B cell (primary cell): ENCODE results near the gene CDK5RAP3. TPM values are rescaled to one million over a fixed set of nuclear protein-coding genes. Genes with fewer than 3 reads are reported as not detected.

Experiments used
- ATAC-seq: fragments of 200-7000 bp; cut with Tn5 transposase; one replicate; pipeline ENCODE4 v1.10.0; 2021; ENCODE audit warnings: low read depth, mild to moderate bottlenecking, moderate number of reproducible peaks, moderate library complexity
- CTCF ChIA-PET: fragments of 350-600 bp; sonication (Branson Sonifier 250); formaldehyde crosslinking; loops from one replicate; lab custom pipeline; 2021; ENCODE audit warnings: antibody characterized with exemption, inconsistent platforms; lab: Charles Lee
- POLR2A ChIA-PET: fragments of 350-600 bp; sonication (Branson Sonifier 250); formaldehyde crosslinking; loops from one replicate; lab custom pipeline; 2021; ENCODE audit warnings: antibody characterized with exemption; lab: Charles Lee
- DNase-seq: peaks from one replicate; pipeline ENCODE4 v3.0.0; 2013
- H2AFZ ChIP-seq: 2 replicates; pipeline ENCODE4 v1.6.1; 2012; ENCODE audit warnings: mild to moderate bottlenecking, low read depth, low read length; ENCODE audit not compliant: insufficient read depth, poor library complexity, severe bottlenecking
- H3K27ac ChIP-seq, 2 donors: 1 replicate in 1 of 2; 2 replicates in 1 of 2; pipeline ENCODE4 v1.5.1; 2012 to 2013; ENCODE audit warnings: low read length in 2 of 2, mild to moderate bottlenecking in 2 of 2, moderate library complexity in 1 of 2
- H3K27me3 ChIP-seq, 4 experiments: fragments of 200-600 bp in 1 of 4; sonication (generic) in 1 of 4; replicated peaks in 1 of 4; 1 replicate in 2 of 4; 2 replicates in 2 of 4; pipeline versions ENCODE4 v1.6.1 to v1.7.0; 2013 to 2016; ENCODE audit warnings: low read length in 3 of 4, mild to moderate bottlenecking in 2 of 4, mixed read lengths in 1 of 4, moderate library complexity in 1 of 4; ENCODE audit not compliant: insufficient read depth in 4 of 4, control insufficient read depth in 3 of 4; ENCODE audit errors: control extremely low read depth in 1 of 4
- H3K36me3 ChIP-seq, 2 experiments: replicated peaks in 1 of 2; 1 replicate in 1 of 2; 2 replicates in 1 of 2; pipeline versions ENCODE4 v1.6.1 to v1.7.1; 2013; ENCODE audit warnings: low read length in 1 of 2; ENCODE audit not compliant: insufficient read depth in 2 of 2, control insufficient read depth in 1 of 2; ENCODE audit errors: control extremely low read depth in 1 of 2, extremely low read depth in 1 of 2
- H3K4me1 ChIP-seq, 2 donors: fragments of 200-600 bp in 1 of 2; sonication (generic) in 1 of 2; 1 replicate in 1 of 2; 2 replicates in 1 of 2; pipeline versions ENCODE4 v1.5.1 to v1.6.1; 2013 to 2017; ENCODE audit warnings: low read length in 2 of 2; ENCODE audit not compliant: control insufficient read depth in 2 of 2, insufficient read depth in 2 of 2
- H3K4me2 ChIP-seq: replicated peaks from 2 replicates; pipeline ENCODE3; 2012; ENCODE audit warnings: mild to moderate bottlenecking, low read depth, low read length; ENCODE audit not compliant: poor library complexity, severe bottlenecking
- H3K4me3 ChIP-seq, 5 experiments: fragments of 200-600 bp in 1 of 5; sonication (generic) in 1 of 5; 1 replicate in 3 of 5; 2 replicates in 2 of 5; pipeline versions ENCODE4 v1.5.1 to v1.7.0; 2011 to 2016; ENCODE audit warnings: low read length in 4 of 5, mild to moderate bottlenecking in 4 of 5, low read depth in 2 of 5, control low read depth in 1 of 5, moderate library complexity in 1 of 5; ENCODE audit not compliant: insufficient read depth in 1 of 5; ENCODE audit errors: control extremely low read depth in 1 of 5, extremely low read depth in 1 of 5
- H3K79me2 ChIP-seq: fragments of 200-600 bp; sonication (generic); one replicate; pipeline ENCODE4 v1.6.0; 2016; ENCODE audit warnings: low read length; ENCODE audit not compliant: control insufficient read depth, insufficient read depth
- H3K9ac ChIP-seq: fragments of 200-600 bp; sonication (generic); 2 replicates; pipeline ENCODE4 v1.6.1; 2017; ENCODE audit warnings: mild to moderate bottlenecking, low read length, moderate library complexity
- H3K9me3 ChIP-seq, 3 donors: one replicate each; pipeline versions ENCODE4 v1.6.1 to v1.7.1; 2013; ENCODE audit warnings: low read length in 2 of 3; ENCODE audit not compliant: control insufficient read depth in 2 of 3, insufficient read depth in 1 of 3; ENCODE audit errors: control extremely low read depth in 1 of 3
- H4K20me1 ChIP-seq: 2 replicates; pipeline ENCODE4 v1.6.0; 2012; ENCODE audit warnings: mild to moderate bottlenecking, low read length; ENCODE audit not compliant: insufficient read depth, control insufficient read depth, poor library complexity, severe bottlenecking
- H3K27ac Mint-ChIP-seq: one replicate; pipeline ENCODE4 v1.8.0; 2021; ENCODE audit warnings: mixed read lengths
- H3K27me3 Mint-ChIP-seq: one replicate; pipeline ENCODE4 v1.8.0; 2021; ENCODE audit warnings: mixed read lengths
- H3K4me1 Mint-ChIP-seq: one replicate; pipeline ENCODE4 v1.8.0; 2021; ENCODE audit warnings: mixed read lengths
- H3K4me3 Mint-ChIP-seq: one replicate; pipeline ENCODE4 v1.8.0; 2021; ENCODE audit warnings: mixed read lengths
- H3K9me3 Mint-ChIP-seq: one replicate; pipeline ENCODE4 v1.8.0; 2022; ENCODE audit warnings: mixed read lengths; ENCODE audit not compliant: insufficient read depth
- EZH2 ChIP-seq: IDR thresholded peaks from 2 replicates; pipeline ENCODE4 v1.6.1; 2012; ENCODE audit warnings: borderline replicate concordance, low read depth, mild to moderate bottlenecking, moderate library complexity, low read length; ENCODE audit not compliant: insufficient read depth, poor library complexity, severe bottlenecking
- WGBS: methylation state at CpG from one replicate; pipeline ENCODE4 v1.1.5; 2013; ENCODE audit warnings: missing lambda C conversion rate; ENCODE audit not compliant: insufficient coverage; 5-methylcytosine and 5-hydroxymethylcytosine counted together
- intact Hi-C: fragments of 100-400 bp; cut with micrococcal nuclease; formaldehyde crosslinking; loops from one replicate; pipeline ENCODE4 v1.10.0; 2022
- polyA plus RNA-seq: library from polyadenylated mRNA; depleted of rRNA; stranded (reverse); fragments of >200 nt; gene quantifications from 2 replicates; pipeline ENCODE4 v1.2.3, GENCODE V29; 2012
- total RNA-seq, 2 donors: library from RNA; stranded (reverse); fragments of 120-200 nt in 1 of 2; gene quantifications; 1 replicate in 1 of 2; 2 replicates in 1 of 2; pipeline versions ENCODE4 v1.2.3 to v1.2.4, GENCODE V29; 2013 to 2022
- TF ChIP-seq, protein P1 (sequence below): fragments of 200-600 bp; IDR thresholded peaks from one replicate; pipeline ENCODE4 v1.8.0; 2022; ENCODE audit warnings: antibody characterized with exemption, mild to moderate bottlenecking

The CDK5RAP3 gene
- total and polyA plus RNA-seq, 2 donors (not counting 1 experiment from before 2014, with no cell fraction given) = 417 to 728 TPM

DNA sequence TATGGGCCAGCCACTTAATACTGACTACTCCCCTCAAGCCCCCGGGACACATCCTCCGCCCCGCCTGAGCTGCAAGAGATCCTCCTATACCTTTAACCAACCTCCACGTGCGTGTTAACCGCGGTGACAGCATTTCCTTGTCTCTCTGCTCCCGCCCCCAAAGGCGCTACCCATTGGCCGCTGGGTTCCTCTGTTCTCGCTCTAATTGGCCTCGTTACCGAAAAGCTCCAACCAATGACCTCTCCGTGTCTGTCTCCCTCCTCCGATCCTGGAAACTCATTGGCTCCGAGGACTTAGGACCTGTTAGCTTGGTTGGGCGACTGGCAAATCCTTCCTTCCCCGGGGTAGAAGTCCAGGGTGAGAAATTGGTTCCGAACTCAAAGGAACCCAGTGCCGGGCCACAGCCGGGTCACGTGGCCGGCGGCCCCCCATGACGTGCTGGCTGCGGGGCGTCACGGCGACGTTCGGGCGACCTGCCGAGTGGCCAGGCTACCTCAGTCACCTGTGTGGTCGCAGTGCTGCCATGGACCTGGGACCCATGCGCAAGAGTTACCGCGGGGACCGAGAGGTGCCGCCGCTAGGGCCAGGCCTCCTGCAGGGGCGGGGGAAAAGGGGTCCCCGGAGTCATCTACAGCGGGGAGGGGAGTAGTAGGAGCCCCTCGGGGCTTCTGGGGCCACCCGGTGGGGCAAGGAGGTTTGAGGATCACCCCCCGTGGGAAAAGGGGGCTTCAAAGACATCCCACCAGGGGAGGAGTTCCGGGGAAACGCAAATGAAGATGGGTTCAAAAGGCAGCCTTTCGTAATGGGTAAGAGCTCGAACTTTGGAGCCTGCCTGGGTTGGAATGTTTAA lies 29.4 kb upstream of the CDK5RAP3 start, which contains the start of gene PNPO:
TSS of gene PNPO (plus strand) at position 326 of the 850 bp plus-strand sequence. CDS start at position 431, 105 bp downstream.
- Mint-ChIP-seq H3K4me3 (peak within 1 kb of the TSS; percentile 88), H3K4me1 (peaks cover 31% of the 10 kb centered on the region), H3K27me3 (no peaks in the 10 kb centered on the region), H3K9me3 (no peaks in the 10 kb centered on the region), H3K27ac (peak within 1 kb of the TSS; percentile 82)
- peaks cover 9% of the 10 kb centered on the region for H3K79me2 ChIP-seq
- peak within 1 kb of the TSS; percentile 95 for H2AFZ ChIP-seq
- peak within 1 kb of the TSS; percentile 91 for H3K4me2 ChIP-seq
- DNase-seq (peak; percentile 94), ATAC-seq (peak; percentile 99)
- H3K4me3 ChIP-seq = peak within 1 kb of the TSS; percentile 50 to 84 (median 76)
- H3K9ac ChIP-seq = peak within 1 kb of the TSS; percentile 89
- no peaks in the 10 kb centered on the region for H3K9me3 ChIP-seq
- ChIA-PET POLR2A (interaction anchor here (0.6 to 2.5 kb wide), 7 partner anchors 9 to 1829 kb away, joined by 3 to 18 read pairs (median 3); partner anchors contain the start of genes CDK5RAP3, SNF8 and SP2), CTCF (interaction anchor here (1.0 to 5.5 kb wide), 10 partner anchors 8 to 677 kb away, joined by 3 to 44 read pairs (median 4); partner anchors contain the start of genes CDK5RAP3 and SCRN2)
- H4K20me1 ChIP-seq = no peaks in the 10 kb centered on the region
- intact Hi-C loops = loop anchor here (1.0 to 2.0 kb wide), 4 partner anchors 8 to 101 kb away; partner anchors contain the start of genes SCRN2 and SP2
- peaks cover 11 to 22% of the 10 kb centered on the region in 2 donors for H3K4me1 ChIP-seq
- H3K27ac ChIP-seq = peak within 1 kb of the TSS; percentile 63 to 83
- no peak for TF ChIP-seq EZH2
- TF ChIP-seq, protein P1, sequence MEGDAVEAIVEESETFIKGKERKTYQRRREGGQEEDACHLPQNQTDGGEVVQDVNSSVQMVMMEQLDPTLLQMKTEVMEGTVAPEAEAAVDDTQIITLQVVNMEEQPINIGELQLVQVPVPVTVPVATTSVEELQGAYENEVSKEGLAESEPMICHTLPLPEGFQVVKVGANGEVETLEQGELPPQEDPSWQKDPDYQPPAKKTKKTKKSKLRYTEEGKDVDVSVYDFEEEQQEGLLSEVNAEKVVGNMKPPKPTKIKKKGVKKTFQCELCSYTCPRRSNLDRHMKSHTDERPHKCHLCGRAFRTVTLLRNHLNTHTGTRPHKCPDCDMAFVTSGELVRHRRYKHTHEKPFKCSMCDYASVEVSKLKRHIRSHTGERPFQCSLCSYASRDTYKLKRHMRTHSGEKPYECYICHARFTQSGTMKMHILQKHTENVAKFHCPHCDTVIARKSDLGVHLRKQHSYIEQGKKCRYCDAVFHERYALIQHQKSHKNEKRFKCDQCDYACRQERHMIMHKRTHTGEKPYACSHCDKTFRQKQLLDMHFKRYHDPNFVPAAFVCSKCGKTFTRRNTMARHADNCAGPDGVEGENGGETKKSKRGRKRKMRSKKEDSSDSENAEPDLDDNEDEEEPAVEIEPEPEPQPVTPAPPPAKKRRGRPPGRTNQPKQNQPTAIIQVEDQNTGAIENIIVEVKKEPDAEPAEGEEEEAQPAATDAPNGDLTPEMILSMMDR = no peak
- under 1% methylated on average over 50 of the region's 50 CpGs for WGBS
- H3K27me3 ChIP-seq = no peaks in the 10 kb centered on the region
- H3K36me3 ChIP-seq = peaks cover 0 to 21% of the 10 kb centered on the region in 2 experiments
